Astrocyte (in vitro differentiated cells and primary cell): ENCODE measurements around the gene RBM20.

Source experiments
- CTCF ChIP-seq: IDR thresholded peaks from 2 replicates; pipeline ENCODE4 v1.5.1; 2011; ENCODE audit warnings: low read depth, mild to moderate bottlenecking, inconsistent platforms, low read length, moderate library complexity; ENCODE audit not compliant: insufficient read depth
- EZH2 ChIP-seq: IDR thresholded peaks from 2 replicates; pipeline ENCODE4 v1.6.1; 2012; ENCODE audit warnings: mild to moderate bottlenecking, low read length, inconsistent platforms; ENCODE audit not compliant: insufficient read depth

- TF ChIP-seq CTCF (no peak), EZH2 (no peak)
Measured at GRCh38 chr10:110636932-110637557, 7.1 kb upstream of the RBM20 start.
